Activated CD4-positive, alpha-beta memory T cell treated with anti-CD3 and anti-CD28 coated beads, Interleukin-2, amount 10 ng/mL, durations not matched to agents 7 days and 5 days (primary cell): ENCODE results near the gene UPB1. TPM values are rescaled to one million over a fixed set of nuclear protein-coding genes. Genes with fewer than 3 reads are reported as not detected.

Source experiments
- CTCF ChIA-PET: fragments of 350-600 bp; sonication (Branson Sonifier 250); formaldehyde crosslinking; loops from one replicate; lab custom pipeline; 2021; ENCODE audit warnings: antibody characterized with exemption, inconsistent platforms; lab: Charles Lee
- POLR2A ChIA-PET: fragments of 350-600 bp; sonication (Branson Sonifier 250); formaldehyde crosslinking; loops from one replicate; lab custom pipeline; 2021; ENCODE audit warnings: antibody characterized with exemption; lab: Charles Lee
- DNase-seq: peaks from one replicate; pipeline ENCODE4 v3.0.0-alpha.2; 2020
- H3K27ac Mint-ChIP-seq: one replicate; pipeline ENCODE4 v1.8.0; 2021; ENCODE audit warnings: mild to moderate bottlenecking, mixed read lengths
- H3K27me3 Mint-ChIP-seq: one replicate; pipeline ENCODE4 v1.8.0; 2021; ENCODE audit warnings: mixed read lengths
- H3K36me3 Mint-ChIP-seq: one replicate; pipeline ENCODE4 v1.8.0; 2021; ENCODE audit warnings: low read depth, mixed read lengths
- H3K4me1 Mint-ChIP-seq: one replicate; pipeline ENCODE4 v1.8.0; 2021; ENCODE audit warnings: mixed read lengths
- H3K4me3 Mint-ChIP-seq: one replicate; pipeline ENCODE4 v1.8.0; 2021; ENCODE audit warnings: mild to moderate bottlenecking, mixed read lengths
- H3K9me3 Mint-ChIP-seq: one replicate; pipeline ENCODE4 v1.8.0; 2021; ENCODE audit warnings: mixed read lengths
- total RNA-seq, 2 experiments: library from RNA; stranded (reverse); gene quantifications; one replicate each; pipeline ENCODE4 v1.2.3, GENCODE V29; 2021

The UPB1 gene
- total RNA-seq, 2 experiments from 2014 or later: 0.30 to 0.33 TPM

DNA sequence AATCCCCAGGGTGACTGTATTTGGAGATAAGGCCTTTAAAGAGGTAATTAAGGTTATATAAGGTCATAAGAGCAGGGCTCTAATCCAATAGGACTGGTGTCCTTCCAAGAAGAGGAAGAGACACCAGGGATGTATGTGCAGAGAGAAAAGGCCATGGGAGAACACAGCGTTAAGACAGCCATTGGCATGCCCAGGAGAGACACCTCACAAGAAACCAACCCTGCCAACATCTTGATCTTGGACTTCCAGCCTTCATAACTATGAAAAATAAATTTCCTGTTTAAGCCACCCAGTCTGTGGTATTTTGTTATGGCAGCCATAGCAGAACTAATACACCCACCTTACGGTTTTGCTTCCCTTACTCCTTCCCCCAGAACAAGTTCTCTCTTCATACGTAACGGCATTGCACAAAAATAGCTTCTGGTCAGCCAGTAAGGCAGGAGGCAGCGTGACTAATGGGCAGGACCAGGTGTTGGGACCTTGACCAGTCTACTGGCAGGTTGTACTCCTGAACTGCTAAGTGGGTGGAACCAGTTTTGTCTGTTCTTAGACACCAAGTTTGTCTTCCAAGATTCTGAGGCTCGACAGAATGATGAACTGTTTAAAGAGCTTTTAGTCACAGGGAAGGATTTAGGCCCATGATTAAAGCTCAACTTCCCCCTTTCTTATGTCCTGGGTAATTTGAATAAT lies 31.9 kb upstream of the UPB1 start:
- H3K27ac Mint-ChIP-seq: no peak overlapping the region
- H3K27me3 Mint-ChIP-seq: no peaks in the 10 kb centered on the region
- H3K4me3 Mint-ChIP-seq: no peak overlapping the region
- no peaks in the 10 kb centered on the region for H3K36me3 Mint-ChIP-seq
- peaks cover 16% of the 10 kb centered on the region for H3K4me1 Mint-ChIP-seq
- ChIA-PET CTCF (interaction anchor here (1.8 kb wide), 1 partner anchor 23 kb away, joined by 5 read pairs; no protein-coding TSS in a partner anchor), POLR2A (no interaction called here)
- H3K9me3 Mint-ChIP-seq: no peaks in the 10 kb centered on the region
- DNase-seq: no peak

GRCh38 chr22:24465566-24465965 lies 29.6 kb upstream of the UPB1 start:
- no peaks in the 10 kb centered on the region for H3K27me3 Mint-ChIP-seq
- H3K27ac Mint-ChIP-seq: no peak overlapping the region
- POLR2A ChIA-PET: no interaction called here
- DNase-seq: no peak
- H3K9me3 Mint-ChIP-seq: no peaks in the 10 kb centered on the region
- H3K4me3 Mint-ChIP-seq: no peak overlapping the region
- peaks cover 8% of the 10 kb centered on the region for H3K4me1 Mint-ChIP-seq
- no peaks in the 10 kb centered on the region for H3K36me3 Mint-ChIP-seq
- CTCF ChIA-PET: no interaction called here

- no peak for DNase-seq
- no peak overlapping the region for H3K27ac Mint-ChIP-seq
- no peaks in the 10 kb centered on the region for H3K27me3 Mint-ChIP-seq
- H3K4me1 Mint-ChIP-seq: peaks cover 4% of the 10 kb centered on the region
- POLR2A ChIA-PET: no interaction called here
- H3K9me3 Mint-ChIP-seq: no peaks in the 10 kb centered on the region
- H3K36me3 Mint-ChIP-seq: no peaks in the 10 kb centered on the region
- no peak overlapping the region for H3K4me3 Mint-ChIP-seq
- CTCF ChIA-PET: no interaction called here
These were observed 29.2 kb upstream of the UPB1 start for GRCh38 chr22:24465975-24466374.

DNA sequence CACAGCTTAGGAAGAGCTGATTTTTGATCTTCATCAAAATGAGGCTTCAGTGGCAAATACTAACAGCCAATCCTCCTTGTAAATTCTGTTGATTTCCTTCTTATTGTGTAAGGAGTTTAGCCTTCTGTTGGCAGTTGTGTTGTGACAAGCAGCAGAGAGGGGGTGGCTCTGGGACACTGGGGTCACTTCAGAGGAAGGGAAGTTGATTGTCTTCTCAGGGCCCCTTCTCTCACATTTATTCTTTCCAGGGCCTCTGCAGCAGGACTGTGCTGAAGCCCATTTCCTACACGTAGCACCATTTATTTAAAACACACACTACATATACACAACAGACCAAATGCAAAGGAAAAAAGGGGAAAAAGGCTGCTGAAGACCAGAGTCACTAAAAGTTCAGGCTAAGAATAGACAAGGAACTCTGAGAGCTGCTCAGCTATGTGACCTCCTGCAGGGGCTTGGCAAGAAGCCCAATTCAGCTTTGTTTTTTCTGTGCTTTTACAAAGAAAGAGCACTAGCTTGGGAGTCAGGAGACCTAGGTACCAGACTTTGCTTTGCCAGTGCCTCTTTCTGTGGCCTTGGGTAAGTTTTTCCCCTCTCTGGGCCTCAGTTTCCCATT lies 28.3 kb upstream of the UPB1 start:
- POLR2A ChIA-PET: no interaction called here
- Mint-ChIP-seq H3K36me3 (no peaks in the 10 kb centered on the region), H3K27me3 (no peaks in the 10 kb centered on the region), H3K9me3 (no peaks in the 10 kb centered on the region), H3K27ac (no peak overlapping the region), H3K4me1 (peaks cover 2% of the 10 kb centered on the region), H3K4me3 (no peak overlapping the region)
- CTCF ChIA-PET: no interaction called here
- no peak for DNase-seq

- POLR2A ChIA-PET: no interaction called here
- CTCF ChIA-PET: no interaction called here
- H3K27me3 Mint-ChIP-seq: no peaks in the 10 kb centered on the region
- H3K36me3 Mint-ChIP-seq: no peaks in the 10 kb centered on the region
- H3K27ac Mint-ChIP-seq: no peak overlapping the region
- H3K4me3 Mint-ChIP-seq: no peak overlapping the region
- DNase-seq: no peak
- H3K4me1 Mint-ChIP-seq: peaks cover 2% of the 10 kb centered on the region
- H3K9me3 Mint-ChIP-seq: no peaks in the 10 kb centered on the region
These were observed 27.8 kb upstream of the UPB1 start for GRCh38 chr22:24467340-24467739.

GRCh38 chr22:24471570-24471969 lies 23.6 kb upstream of the UPB1 start:
- ChIA-PET POLR2A (no interaction called here), CTCF (no interaction called here)
- Mint-ChIP-seq H3K9me3 (no peaks in the 10 kb centered on the region), H3K27ac (no peak overlapping the region), H3K36me3 (no peaks in the 10 kb centered on the region), H3K4me1 (no peaks in the 10 kb centered on the region), H3K4me3 (no peak overlapping the region), H3K27me3 (no peaks in the 10 kb centered on the region)
- DNase-seq: no peak

DNA sequence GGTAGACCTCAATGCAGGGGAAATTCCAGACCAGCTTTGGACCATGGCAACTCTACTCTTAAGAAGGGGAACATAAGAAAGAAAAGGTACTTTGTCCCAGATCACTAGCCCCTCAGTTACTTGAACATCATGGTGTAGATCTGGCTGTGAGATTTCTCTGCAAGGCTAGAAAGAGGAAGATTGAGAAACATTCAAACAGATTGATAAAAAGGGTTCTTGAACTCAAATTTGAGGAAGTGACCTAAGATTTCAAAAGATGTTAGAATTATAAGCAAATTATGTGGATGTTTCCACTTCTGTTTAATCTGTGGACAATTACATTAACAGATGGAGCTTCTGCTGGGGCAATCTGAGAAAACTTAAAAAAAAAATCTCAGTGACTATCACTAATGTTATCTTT lies 21.8 kb upstream of the UPB1 start:
- no peak overlapping the region for H3K27ac Mint-ChIP-seq
- H3K9me3 Mint-ChIP-seq: no peaks in the 10 kb centered on the region
- H3K36me3 Mint-ChIP-seq: no peaks in the 10 kb centered on the region
- no peak overlapping the region for H3K4me3 Mint-ChIP-seq
- no peak for DNase-seq
- ChIA-PET POLR2A (no interaction called here), CTCF (no interaction called here)
- H3K27me3 Mint-ChIP-seq: no peaks in the 10 kb centered on the region
- H3K4me1 Mint-ChIP-seq: no peaks in the 10 kb centered on the region

GRCh38 chr22:24474221-24474620 lies 20.9 kb upstream of the UPB1 start:
- Mint-ChIP-seq H3K4me1 (no peaks in the 10 kb centered on the region), H3K36me3 (no peaks in the 10 kb centered on the region), H3K27me3 (no peaks in the 10 kb centered on the region), H3K27ac (no peak overlapping the region), H3K4me3 (no peak overlapping the region), H3K9me3 (no peaks in the 10 kb centered on the region)
- no peak for DNase-seq
- ChIA-PET CTCF (interaction anchor here (1.7 kb wide), 1 partner anchor 13 kb away, joined by 3 read pairs; no protein-coding TSS in a partner anchor), POLR2A (no interaction called here)

DNA sequence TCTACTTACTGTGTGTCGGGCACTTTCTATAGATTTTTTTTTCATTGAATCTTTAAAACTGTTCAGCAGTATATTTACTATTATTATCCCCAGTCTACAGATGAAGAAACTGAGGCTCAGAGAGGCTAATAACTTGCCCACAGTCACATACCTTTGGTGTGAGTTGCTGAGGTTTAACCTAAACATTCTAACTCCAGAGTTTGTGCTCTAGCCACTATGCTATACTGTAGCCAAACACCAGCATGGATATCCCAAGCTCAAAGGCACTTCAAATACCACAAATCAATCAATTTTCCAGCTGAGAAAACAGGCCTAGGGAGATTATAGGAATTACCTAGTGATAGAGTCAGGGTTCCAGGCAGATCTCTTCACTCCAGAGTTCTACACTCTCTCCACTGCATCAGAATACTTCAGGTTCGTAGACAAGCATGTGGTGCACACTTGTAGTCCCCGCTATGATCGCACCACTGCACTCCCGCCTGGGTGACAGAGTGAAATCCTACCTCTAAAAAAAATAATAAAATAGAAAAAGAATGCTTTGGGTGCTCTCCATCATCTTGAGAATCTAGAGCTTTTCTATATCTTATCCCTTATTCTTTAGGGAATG lies 20.4 kb upstream of the UPB1 start:
- H3K27ac Mint-ChIP-seq: no peak overlapping the region
- no peak overlapping the region for H3K4me3 Mint-ChIP-seq
- no peaks in the 10 kb centered on the region for H3K4me1 Mint-ChIP-seq
- H3K9me3 Mint-ChIP-seq: no peaks in the 10 kb centered on the region
- DNase-seq: no peak
- ChIA-PET POLR2A (interaction anchor here (0.9 kb wide), 1 partner anchor 30 kb away, joined by 3 read pairs; no protein-coding TSS in a partner anchor), CTCF (interaction anchor here (1.7 kb wide), 1 partner anchor 14 kb away, joined by 3 read pairs; no protein-coding TSS in a partner anchor)
- H3K27me3 Mint-ChIP-seq: no peaks in the 10 kb centered on the region
- H3K36me3 Mint-ChIP-seq: no peaks in the 10 kb centered on the region

- no peak overlapping the region for H3K4me3 Mint-ChIP-seq
- peaks cover 2% of the 10 kb centered on the region for H3K9me3 Mint-ChIP-seq
- peaks cover 5% of the 10 kb centered on the region for H3K27me3 Mint-ChIP-seq
- H3K4me1 Mint-ChIP-seq: peaks cover 27% of the 10 kb centered on the region
- H3K36me3 Mint-ChIP-seq: peaks cover 3% of the 10 kb centered on the region
- ChIA-PET CTCF (no interaction called here), POLR2A (no interaction called here)
- DNase-seq: no peak
- H3K27ac Mint-ChIP-seq: no peak overlapping the region
These were observed 13.5 kb upstream of the UPB1 start for GRCh38 chr22:24481641-24482040.

DNA sequence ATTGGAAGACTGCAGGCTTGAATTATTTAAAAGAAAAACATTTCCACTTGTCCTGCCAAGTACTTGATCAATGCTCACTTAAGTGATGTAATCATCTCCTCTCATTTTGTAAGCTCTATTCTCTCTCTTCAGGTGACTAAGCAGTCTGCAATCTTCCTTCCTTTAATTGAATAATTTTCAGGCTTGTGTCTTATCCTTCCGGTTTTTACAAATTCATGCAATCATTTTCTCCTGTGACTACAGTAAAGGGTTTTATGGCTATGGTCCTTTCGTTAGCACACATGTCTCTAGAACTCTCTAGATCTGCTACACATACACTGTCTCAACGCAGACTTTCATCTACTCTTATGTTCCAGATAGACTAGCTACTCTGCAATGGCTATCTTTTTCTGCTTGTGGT lies 12.6 kb upstream of the UPB1 start:
- H3K27me3 Mint-ChIP-seq: peaks cover 5% of the 10 kb centered on the region
- H3K4me1 Mint-ChIP-seq: peaks cover 37% of the 10 kb centered on the region
- no peak for DNase-seq
- ChIA-PET POLR2A (interaction anchor here (0.5 to 1.7 kb wide), 2 partner anchors 28 to 47 kb away, joined by 3 to 5 read pairs; no protein-coding TSS in a partner anchor), CTCF (interaction anchor here (1.0 kb wide), 1 partner anchor 11 kb away, joined by 3 read pairs; no protein-coding TSS in a partner anchor)
- H3K36me3 Mint-ChIP-seq: peaks cover 3% of the 10 kb centered on the region
- H3K4me3 Mint-ChIP-seq: no peak overlapping the region
- no peak overlapping the region for H3K27ac Mint-ChIP-seq
- peaks cover 2% of the 10 kb centered on the region for H3K9me3 Mint-ChIP-seq

- Mint-ChIP-seq H3K9me3 (peaks cover 2% of the 10 kb centered on the region), H3K4me1 (peaks cover 39% of the 10 kb centered on the region), H3K27ac (no peak overlapping the region), H3K4me3 (no peak overlapping the region), H3K36me3 (peaks cover 3% of the 10 kb centered on the region), H3K27me3 (peaks cover 5% of the 10 kb centered on the region)
- ChIA-PET CTCF (interaction anchor here (1.0 to 1.4 kb wide), 2 partner anchors 10 to 20 kb away, joined by 3 to 4 read pairs; no protein-coding TSS in a partner anchor), POLR2A (interaction anchor here (1.7 kb wide), 1 partner anchor 48 kb away, joined by 3 read pairs; no protein-coding TSS in a partner anchor)
- DNase-seq: no peak
These were observed 12.1 kb upstream of the UPB1 start for GRCh38 chr22:24482998-24483397.

DNA sequence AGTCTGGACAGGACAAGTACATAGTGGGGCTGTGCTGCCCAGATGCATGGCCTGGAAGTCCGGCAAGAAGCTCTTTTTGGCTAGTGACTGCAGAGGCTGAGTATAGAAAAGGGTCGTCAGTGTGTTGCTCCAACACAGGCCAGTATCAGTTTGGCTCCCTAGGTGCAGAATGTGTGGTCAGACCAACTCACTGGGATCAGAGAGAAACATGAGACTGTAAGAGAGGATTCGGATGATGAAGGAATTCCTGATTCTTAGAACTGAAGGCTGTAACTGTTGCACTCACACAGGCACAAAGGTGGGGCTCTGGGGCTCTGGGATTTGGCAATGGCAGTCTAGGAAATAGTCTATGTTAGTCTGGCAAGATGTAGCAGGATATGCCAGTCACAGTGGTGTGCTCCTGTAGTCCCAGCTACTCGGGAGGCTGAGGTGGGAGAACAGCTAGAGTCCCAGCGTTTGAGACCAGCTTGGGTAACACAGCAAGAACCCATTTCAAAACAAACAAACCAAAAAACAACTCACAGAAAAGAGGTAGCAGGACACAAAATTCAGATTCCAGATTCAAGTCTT lies 11.1 kb upstream of the UPB1 start:
- H3K36me3 Mint-ChIP-seq: peaks cover 3% of the 10 kb centered on the region
- H3K9me3 Mint-ChIP-seq: peaks cover 2% of the 10 kb centered on the region
- ChIA-PET CTCF (interaction anchor here (1.4 kb wide), 1 partner anchor 19 kb away, joined by 4 read pairs; no protein-coding TSS in a partner anchor), POLR2A (interaction anchor here (1.7 kb wide), 1 partner anchor 49 kb away, joined by 3 read pairs; no protein-coding TSS in a partner anchor)
- peaks cover 6% of the 10 kb centered on the region for H3K27me3 Mint-ChIP-seq
- H3K27ac Mint-ChIP-seq: no peak overlapping the region
- DNase-seq: no peak
- H3K4me3 Mint-ChIP-seq: no peak overlapping the region
- peaks cover 39% of the 10 kb centered on the region for H3K4me1 Mint-ChIP-seq
